Measurements from ENCODE around the gene BRD8.

Gene BRD8

DNA sequence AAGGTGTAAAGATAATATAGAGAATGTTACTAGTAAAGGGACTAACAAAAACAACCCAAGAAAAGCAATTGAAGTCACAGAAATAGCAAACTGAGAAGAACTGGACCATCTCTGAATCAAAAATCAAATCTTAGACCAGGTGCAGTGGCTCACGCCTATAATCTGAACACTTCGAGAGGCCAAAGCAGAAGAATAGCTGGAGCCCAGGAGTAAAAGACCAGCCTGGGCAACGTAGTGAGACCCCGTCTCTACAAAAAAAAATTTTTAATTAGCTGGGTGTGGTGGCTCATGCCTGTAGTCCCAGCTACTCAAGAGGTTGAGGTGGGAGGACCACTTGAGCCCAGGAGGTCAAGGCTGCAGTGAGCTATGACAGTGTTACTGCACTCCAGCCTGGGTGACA is 67.2 kb downstream of the BRD8 start:
- H3K27me3 ChIP-seq (ENCODE audit: insufficient read depth, low read length, poor library complexity): peaks cover 9% of the 10 kb centered on the region
- no peak overlapping the region for H3K27ac ChIP-seq (ENCODE audit: low read length)
- no peaks in the 10 kb centered on the region for H4K20me1 ChIP-seq (ENCODE audit: insufficient read depth, low read length)
- TF ChIP-seq, protein P1, sequence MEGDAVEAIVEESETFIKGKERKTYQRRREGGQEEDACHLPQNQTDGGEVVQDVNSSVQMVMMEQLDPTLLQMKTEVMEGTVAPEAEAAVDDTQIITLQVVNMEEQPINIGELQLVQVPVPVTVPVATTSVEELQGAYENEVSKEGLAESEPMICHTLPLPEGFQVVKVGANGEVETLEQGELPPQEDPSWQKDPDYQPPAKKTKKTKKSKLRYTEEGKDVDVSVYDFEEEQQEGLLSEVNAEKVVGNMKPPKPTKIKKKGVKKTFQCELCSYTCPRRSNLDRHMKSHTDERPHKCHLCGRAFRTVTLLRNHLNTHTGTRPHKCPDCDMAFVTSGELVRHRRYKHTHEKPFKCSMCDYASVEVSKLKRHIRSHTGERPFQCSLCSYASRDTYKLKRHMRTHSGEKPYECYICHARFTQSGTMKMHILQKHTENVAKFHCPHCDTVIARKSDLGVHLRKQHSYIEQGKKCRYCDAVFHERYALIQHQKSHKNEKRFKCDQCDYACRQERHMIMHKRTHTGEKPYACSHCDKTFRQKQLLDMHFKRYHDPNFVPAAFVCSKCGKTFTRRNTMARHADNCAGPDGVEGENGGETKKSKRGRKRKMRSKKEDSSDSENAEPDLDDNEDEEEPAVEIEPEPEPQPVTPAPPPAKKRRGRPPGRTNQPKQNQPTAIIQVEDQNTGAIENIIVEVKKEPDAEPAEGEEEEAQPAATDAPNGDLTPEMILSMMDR (IDR thresholded peaks at IDR 0.05; ENCODE audit: borderline replicate concordance, extremely low read depth, low read length, poor library complexity, severe bottlenecking): no peak
- no peak for TF ChIP-seq EZH2 (IDR thresholded peaks at IDR 0.05; ENCODE audit: borderline replicate concordance, low read depth, low read length, severe bottlenecking)
- no peak overlapping the region for H2AFZ ChIP-seq (ENCODE audit: low read depth, low read length)
- H3K9me3 ChIP-seq (ENCODE audit: insufficient read depth, low read length, severe bottlenecking): no peaks in the 10 kb centered on the region
- H3K4me3 ChIP-seq (ENCODE audit: low read depth in 1 of 2, low read length in 2 of 2): no peak overlapping the region
- H3K9ac ChIP-seq (ENCODE audit: low read depth, low read length): no peak overlapping the region
- no peaks in the 10 kb centered on the region for H3K4me1 ChIP-seq (ENCODE audit: insufficient read depth, low read length)
- H3K79me2 ChIP-seq (ENCODE audit: insufficient read depth, low read length): no peaks in the 10 kb centered on the region
- no peaks in the 10 kb centered on the region for H3K36me3 ChIP-seq (ENCODE audit: insufficient read depth, low read length)
- DNase-seq: no peak
- ATAC-seq (ENCODE audit: insufficient read depth, low read depth): no peak
- H3K4me2 ChIP-seq (ENCODE audit: insufficient read depth, low read length): no peak overlapping the region

DNA sequence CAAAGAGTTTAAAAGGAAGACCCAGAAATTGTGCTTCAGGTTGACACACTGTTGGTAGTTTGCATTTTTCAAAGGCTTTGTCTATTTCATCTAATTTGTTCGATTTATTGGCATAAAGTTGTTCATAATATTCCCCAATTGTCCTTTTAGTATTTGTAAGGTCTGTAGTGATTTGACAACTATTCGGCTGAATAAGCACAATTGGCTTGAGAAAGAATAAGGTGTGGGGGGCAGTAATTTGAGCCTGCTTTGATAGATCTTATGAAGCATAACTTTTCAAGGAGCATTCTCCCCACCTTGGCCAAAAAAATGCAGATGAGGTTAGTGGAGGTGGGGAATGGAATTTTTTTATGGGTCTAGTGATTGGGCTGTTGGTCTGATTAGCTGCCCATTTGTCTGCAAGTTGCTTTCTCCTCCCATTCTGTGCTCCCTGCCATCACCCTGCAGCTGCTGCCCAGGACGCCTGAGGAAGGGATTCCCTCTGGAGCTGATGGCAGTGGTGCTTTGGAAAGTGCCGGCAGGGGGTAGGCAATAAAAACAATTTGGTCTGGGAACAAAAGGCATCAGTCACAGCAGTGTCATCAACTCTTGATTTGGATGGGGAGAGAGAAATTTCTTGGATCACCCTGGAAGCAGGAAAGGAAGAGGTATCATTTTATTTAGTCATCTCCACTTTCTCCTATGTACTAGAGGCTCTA is 68.0 kb downstream of the BRD8 start:
- H4K20me1 ChIP-seq (ENCODE audit: insufficient read depth, low read length): no peaks in the 10 kb centered on the region
- no peaks in the 10 kb centered on the region for H3K79me2 ChIP-seq (ENCODE audit: insufficient read depth, low read length)
- no peaks in the 10 kb centered on the region for H3K9me3 ChIP-seq (ENCODE audit: insufficient read depth, low read length, severe bottlenecking)
- no peak overlapping the region for H3K27ac ChIP-seq (ENCODE audit: low read length)
- H3K4me3 ChIP-seq (ENCODE audit: low read depth in 1 of 2, low read length in 2 of 2): no peak overlapping the region
- no peak for ATAC-seq (ENCODE audit: insufficient read depth, low read depth)
- no peaks in the 10 kb centered on the region for H3K4me1 ChIP-seq (ENCODE audit: insufficient read depth, low read length)
- no peak overlapping the region for H3K4me2 ChIP-seq (ENCODE audit: insufficient read depth, low read length)
- H3K9ac ChIP-seq (ENCODE audit: low read depth, low read length): no peak overlapping the region
- no peak for DNase-seq
- TF ChIP-seq EZH2 (IDR thresholded peaks at IDR 0.05; ENCODE audit: borderline replicate concordance, low read depth, low read length, severe bottlenecking): no peak
- TF ChIP-seq, protein P1 (IDR thresholded peaks at IDR 0.05; ENCODE audit: borderline replicate concordance, extremely low read depth, low read length, poor library complexity, severe bottlenecking): no peak
- no peaks in the 10 kb centered on the region for H3K36me3 ChIP-seq (ENCODE audit: insufficient read depth, low read length)
- H2AFZ ChIP-seq (ENCODE audit: low read depth, low read length): no peak overlapping the region
- H3K27me3 ChIP-seq (ENCODE audit: insufficient read depth, low read length, poor library complexity): peaks cover 9% of the 10 kb centered on the region

DNA sequence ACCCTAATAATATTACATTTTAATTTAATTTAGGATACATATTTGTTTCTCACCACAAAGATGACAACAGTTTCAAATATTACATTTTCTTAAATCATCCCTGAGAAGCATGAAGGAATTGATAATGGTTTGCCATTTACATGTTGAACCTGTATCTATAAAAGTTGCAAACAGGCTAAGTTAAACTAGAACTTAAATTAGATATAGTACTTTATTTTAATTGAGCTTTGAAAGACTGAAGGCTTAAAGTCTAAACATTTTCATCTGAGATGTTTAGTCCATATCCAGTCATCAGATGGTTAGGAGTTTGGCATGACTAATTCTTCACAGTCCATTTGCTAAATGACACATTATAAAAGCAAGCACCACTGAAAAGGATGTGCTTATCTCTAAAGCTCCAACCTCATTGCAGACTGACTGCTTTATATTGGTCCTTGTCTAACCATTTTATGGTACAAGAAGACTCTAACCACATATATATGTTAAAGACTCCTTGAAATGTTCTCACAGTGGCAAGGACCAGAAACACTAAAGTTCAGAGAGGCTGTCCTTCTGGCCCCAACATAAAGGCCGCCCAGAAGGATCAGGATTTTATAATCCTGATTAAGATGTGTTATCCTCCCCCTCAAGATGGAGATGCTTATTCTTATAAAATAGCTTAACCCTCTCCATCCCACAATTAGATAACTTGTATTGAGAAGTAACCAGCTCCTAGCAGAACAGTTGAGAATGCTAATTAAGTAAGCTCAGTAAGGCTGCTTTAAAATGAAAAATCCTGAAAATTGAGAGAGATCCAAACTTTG is 68.8 kb downstream of the BRD8 start:
- TF ChIP-seq EZH2 (IDR thresholded peaks at IDR 0.05; ENCODE audit: borderline replicate concordance, low read depth, low read length, severe bottlenecking): no peak
- TF ChIP-seq, protein P1 (IDR thresholded peaks at IDR 0.05; ENCODE audit: borderline replicate concordance, extremely low read depth, low read length, poor library complexity, severe bottlenecking): no peak
- no peak overlapping the region for H3K9ac ChIP-seq (ENCODE audit: low read depth, low read length)
- ATAC-seq (ENCODE audit: insufficient read depth, low read depth): no peak
- DNase-seq: no peak
- no peak overlapping the region for H3K27ac ChIP-seq (ENCODE audit: low read length)
- H3K4me3 ChIP-seq (ENCODE audit: low read depth in 1 of 2, low read length in 2 of 2): no peak overlapping the region
- H3K4me2 ChIP-seq (ENCODE audit: insufficient read depth, low read length): no peak overlapping the region
- H4K20me1 ChIP-seq (ENCODE audit: insufficient read depth, low read length): no peaks in the 10 kb centered on the region
- H3K79me2 ChIP-seq (ENCODE audit: insufficient read depth, low read length): no peaks in the 10 kb centered on the region
- H2AFZ ChIP-seq (ENCODE audit: low read depth, low read length): no peak overlapping the region
- H3K36me3 ChIP-seq (ENCODE audit: insufficient read depth, low read length): no peaks in the 10 kb centered on the region
- no peaks in the 10 kb centered on the region for H3K4me1 ChIP-seq (ENCODE audit: insufficient read depth, low read length)
- no peaks in the 10 kb centered on the region for H3K9me3 ChIP-seq (ENCODE audit: insufficient read depth, low read length, severe bottlenecking)
- peaks cover 9% of the 10 kb centered on the region for H3K27me3 ChIP-seq (ENCODE audit: insufficient read depth, low read length, poor library complexity)
